HG03378 (cell line): ENCODE measurements around the gene WDR93.
"Not testable (repeated sequence)": the region's sequence is repeated elsewhere in the genome, so short reads cannot be mapped to it uniquely, and the experiment has no call there.

Experiments
- ATAC-seq: cut with Tn5 transposase; IDR thresholded peaks from one replicate; pipeline ENCODE4 v1.9.1; 2021; ENCODE audit warnings: mild to moderate bottlenecking, moderate library complexity; ENCODE audit not compliant: unreplicated experiment

The WDR93 gene

DNA sequence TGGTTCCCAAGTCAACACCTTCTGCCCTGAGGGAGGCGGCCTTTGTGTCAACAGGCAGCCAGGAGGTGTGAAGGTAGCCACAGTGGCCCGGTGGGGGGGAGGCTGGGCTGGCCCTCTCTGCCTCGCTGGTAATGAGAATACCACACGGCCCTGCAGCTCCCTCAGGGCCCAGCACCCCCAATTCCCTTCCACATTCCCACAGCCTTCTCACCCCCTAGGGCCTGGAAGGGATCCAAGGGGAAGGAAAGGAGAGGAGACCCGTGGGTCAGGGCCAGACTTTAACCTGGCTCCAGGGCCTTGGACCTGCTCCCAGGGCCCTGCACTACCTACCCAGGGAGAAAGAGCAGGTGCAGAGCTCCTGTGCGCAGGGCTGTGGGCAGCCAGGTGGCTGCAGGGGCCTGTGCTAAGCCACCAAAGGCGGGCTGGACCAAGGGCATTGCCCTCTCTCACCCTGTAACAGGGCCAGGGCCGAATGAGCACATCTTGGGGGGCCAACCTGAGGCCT is 76.9 kb downstream of the WDR93 start:
- ATAC-seq, result no peak

DNA sequence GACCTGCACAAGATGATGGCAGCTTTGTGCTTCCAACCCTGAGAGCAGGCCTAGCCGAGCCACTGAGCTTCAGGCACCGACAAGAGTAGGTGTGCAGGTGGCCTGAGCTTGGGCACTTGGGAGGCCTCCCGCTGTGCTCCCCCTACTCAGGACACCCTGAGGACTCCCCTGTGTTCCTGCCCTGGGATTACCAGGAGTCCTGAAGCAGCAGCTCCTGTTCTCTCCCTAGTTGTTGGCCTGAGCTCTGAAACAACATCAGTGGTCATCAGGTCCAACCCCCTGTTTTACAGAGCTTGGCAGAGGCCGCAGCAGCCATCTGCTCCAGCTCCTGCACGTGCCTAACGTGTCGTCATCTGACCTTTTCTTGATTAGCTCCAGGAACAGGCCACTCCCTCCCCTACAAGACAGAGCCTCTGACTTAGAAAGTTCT is 77.5 kb downstream of the WDR93 start:
- no peak for ATAC-seq

DNA sequence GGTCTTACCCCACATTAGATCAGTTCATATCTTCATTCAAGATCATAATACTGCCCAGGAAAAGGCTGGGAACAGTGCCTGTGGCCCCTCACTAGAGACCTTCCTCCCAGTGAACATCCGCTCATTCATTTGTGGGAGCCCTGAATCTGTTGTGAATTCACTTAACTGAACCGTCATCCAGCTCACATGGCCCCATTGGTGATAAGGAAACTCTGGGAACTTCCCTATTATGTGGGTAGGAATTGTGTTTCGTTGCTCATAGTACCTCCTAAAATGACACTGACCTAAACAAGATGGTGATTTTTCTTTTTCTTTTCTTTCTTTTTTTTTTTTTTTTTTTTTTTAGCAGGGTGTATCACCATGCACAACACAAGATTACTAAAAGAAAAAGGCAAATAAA is 78.8 kb downstream of the WDR93 start:
- ATAC-seq, result no peak

DNA sequence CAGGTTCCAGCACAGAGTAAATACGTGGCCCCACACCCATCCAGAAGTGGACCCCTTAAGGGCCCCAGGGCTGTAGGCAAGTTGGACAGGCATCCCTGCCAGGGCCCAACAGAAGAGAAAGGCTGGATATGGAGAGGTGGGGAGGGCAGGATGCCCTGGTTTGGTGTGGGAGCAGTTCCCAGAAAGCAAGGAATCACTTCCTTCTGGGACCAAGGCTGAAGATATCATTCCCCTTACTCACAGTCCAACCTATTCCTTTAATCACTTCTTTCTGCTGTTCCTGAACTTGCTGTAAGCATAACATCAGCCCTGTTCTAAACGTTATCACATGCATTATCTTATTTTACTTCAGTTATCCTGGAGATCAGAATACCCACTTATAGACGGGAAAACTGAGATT is 79.4 kb downstream of the WDR93 start:
- ATAC-seq, result no peak

DNA sequence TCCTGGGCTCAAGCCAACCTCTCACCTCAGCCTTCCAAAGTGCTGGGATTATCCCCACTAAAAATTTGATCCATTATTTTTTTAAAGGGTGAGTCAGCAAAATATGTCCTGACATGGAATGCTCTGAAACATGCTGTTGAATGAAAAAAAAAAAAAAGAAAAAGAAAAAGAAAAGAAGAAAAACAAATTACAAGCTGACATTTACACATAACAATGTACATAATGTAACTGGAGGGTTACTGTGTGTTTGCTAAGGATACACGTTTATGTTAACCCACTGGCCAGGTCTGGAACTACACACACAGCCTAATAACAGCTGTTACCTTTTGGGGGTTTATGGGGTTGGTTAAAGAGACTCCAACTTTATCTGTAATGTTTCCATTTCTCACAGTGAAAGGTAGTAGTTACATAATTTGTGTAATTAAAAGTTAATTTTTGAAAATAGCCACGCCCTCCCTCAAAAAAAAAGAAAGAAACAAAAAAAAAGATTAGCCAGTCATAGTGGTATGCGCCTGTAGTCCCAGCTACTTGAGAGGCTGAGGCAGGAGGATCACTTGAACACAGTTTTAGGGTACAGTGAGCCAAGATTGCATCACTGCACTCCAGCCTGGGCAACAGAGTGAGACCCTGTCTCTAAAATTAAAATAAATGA is 82.4 kb downstream of the WDR93 start:
- ATAC-seq, result no peak

DNA sequence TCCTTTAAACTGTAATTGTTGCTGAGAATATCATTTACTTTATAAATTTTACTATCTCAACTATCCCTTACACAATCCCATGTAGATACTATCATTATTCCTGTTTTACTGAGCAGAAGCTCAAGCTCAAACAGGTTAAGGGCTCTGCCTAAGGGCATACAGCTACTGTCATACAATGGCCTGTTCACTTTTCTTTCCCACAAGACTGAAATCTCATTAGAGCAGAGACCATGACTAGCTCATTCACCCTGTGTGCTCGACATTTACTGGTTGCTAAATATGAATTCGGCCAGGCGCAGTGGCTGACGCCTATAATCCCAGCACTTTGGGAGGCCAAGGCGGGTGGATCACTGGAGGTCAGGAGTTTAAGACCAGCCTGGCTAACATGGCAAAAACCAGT is 83.9 kb downstream of the WDR93 start:
- ATAC-seq, result no peak

DNA sequence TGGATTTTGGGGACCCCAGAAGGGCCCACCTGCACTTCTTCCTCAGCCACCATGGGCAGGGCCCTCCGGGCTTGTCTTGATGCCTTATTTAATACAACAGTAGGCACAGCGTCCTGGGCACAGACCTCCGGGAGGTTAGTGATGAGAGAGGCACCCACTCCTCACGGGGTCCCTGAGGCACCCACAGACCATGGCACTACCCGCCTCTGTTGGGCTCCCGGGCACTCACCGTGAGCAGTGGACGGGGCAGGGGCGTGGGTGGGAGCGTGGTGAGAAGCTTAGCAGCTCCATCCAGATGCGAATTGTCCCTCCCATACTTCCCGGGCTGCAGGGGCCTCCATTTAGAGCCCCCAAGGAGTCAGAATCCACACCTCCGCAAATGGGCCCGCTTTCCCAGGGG is 85.2 kb downstream of the WDR93 start:
- no peak for ATAC-seq

DNA sequence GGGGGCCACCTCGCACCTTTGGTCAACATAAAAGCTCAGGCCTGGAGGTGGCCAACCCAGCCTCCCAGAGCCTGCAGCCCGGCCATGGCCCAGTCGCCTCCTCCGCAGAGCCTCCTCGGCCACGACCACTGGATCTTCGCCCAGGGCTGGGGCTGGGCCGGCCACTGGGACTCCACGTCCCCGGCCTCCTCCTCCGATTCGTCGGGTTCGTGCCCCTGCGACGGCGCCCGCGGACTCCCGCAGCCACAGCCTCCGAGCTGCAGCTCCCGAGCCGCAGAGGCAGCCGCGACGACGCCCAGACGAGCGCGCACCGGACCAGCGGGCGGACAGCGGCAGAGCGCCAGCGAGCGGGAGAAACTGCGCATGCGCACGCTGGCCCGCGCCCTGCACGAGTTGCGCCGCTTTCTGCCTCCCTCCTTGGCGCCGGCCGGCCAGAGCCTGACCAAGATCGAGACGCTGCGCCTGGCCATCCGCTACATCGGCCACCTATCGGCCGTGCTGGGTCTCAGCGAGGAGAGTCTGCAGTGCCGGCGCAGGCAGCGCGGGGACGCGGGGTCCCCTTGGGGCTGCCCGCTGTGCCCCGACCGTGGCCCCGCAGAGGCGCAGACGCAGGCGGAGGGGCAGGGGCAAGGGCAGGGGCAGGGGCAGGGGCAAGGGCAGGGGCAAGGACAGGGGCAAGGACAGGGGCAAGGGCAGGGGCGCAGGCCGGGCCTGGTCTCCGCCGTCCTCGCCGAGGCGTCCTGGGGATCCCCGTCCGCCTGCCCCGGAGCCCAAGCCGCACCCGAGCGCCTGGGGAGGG is 85.9 kb downstream of the WDR93 start, which contains the start of gene MESP2:
MESP2 (plus strand) TSS at position 59 of the 799 bp plus-strand sequence; CDS start at position 85, 26 bp downstream.
- no peak for ATAC-seq

DNA sequence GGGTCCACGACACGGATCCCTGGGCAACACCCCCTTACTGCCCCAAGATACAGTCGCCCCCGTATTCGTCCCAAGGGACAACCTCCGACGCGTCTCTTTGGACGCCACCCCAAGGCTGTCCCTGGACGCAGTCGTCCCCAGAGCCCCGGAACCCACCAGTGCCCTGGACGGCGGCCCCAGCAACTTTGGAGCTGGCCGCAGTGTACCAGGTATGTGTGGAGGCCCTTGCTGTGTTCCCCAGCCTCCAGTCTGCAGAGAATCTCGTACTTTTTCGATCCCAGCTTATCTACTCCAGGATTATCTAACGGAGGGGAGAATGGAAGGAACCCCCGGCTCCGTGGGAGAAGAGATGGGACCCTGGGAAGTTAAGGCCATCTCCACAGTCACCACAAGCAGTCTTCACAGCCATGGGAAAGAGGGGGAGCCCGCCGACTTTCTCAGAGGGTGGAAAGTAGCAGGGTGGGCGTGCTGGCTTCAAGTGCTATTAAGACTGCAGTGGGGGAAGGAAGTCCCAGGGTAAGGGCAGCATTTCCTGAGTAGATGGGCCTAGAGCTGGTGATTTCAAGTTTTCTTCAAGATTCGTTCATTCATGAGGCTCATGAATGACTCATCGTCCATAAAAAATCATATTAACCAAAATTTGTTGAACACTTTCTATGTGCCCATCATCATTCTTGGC is 86.6 kb downstream of the WDR93 start:
- ATAC-seq, result no peak

DNA sequence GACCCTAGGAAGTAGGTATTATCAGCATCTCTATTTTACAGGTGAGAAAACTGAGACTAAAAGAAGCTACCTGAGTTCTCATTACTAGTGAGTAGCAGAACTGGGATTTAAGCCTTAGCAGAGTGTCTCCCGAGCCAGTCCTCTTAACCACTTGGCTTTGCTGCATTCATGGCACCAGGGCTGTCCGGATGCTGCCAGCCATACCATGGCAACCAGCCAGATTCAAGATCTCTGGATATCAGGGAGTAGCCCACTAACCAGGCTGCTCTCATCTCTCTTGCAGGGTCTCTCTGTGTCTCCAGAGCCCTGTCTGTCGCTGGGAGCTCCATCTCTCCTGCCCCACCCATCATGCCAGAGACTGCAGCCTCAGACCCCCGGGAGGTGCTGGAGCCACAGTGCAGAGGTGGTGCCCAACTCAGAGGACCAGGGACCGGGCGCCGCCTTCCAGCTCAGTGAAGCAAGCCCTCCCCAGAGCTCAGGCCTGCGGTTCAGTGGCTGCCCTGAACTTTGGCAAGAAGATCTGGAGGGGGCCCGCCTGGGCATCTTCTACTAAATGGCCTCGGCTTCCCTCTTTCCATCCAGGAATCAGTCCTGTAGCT is 87.3 kb downstream of the WDR93 start:
- no peak for ATAC-seq

DNA sequence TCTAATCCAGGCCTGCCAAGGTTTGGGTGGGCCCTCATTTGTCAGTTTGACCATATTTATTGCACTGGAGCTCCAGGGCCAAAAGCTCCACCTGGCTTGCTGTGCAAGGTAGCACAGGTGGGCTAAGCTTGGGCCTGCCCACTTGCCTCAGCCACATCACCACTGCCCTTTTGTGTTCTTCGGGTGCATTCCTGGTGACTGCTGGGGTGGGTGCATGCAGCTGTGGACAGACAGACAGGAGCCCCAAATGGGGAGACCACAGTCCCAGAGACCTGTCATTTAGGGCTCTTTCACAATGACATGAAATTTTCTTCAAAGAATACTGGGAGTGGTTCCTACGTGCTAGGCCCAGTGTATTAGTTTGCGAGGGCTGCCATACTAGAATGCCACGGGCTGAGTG is 88.2 kb downstream of the WDR93 start:
- no peak for ATAC-seq

DNA sequence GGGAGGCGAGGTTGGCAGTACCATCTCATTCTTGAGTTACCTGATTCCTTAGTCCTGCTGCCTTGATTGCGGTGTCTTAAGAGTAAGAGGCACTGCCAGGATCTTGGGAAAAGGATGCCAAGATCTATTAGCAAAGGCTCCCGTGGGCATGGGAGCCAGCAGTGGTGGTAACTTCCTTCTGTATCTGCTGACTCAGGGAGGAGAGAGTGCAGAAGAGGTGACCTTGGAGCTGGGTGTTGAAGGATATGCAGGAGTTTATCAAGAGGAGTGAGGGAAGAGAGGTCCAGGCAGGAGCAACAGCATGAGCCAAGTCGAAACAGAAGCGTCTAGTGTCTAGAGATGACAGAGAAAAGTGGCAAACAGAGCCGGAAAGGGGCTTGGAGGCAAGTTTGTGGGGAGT is 90.0 kb downstream of the WDR93 start:
- no peak for ATAC-seq

DNA sequence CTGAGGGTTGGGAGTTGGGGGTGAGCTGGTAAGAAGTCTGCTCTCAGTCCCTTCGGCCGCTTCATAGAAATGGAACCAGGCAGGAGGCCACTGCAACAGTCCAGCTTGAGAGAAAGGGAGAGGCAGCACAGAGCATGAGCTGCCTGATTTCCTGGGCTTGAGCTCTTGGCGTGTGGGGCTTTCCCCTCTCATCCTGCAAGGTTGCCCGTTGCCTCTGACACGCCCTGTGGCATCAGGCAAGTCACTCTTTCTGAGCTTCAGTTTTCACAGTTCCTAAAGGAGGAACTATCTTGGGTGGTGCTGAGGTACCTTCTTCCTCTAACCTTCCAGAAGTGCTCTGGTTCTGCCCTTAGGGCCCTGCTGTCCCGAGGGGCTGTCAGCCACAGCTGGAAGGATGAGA is 90.4 kb downstream of the WDR93 start:
- ATAC-seq, result no peak

DNA sequence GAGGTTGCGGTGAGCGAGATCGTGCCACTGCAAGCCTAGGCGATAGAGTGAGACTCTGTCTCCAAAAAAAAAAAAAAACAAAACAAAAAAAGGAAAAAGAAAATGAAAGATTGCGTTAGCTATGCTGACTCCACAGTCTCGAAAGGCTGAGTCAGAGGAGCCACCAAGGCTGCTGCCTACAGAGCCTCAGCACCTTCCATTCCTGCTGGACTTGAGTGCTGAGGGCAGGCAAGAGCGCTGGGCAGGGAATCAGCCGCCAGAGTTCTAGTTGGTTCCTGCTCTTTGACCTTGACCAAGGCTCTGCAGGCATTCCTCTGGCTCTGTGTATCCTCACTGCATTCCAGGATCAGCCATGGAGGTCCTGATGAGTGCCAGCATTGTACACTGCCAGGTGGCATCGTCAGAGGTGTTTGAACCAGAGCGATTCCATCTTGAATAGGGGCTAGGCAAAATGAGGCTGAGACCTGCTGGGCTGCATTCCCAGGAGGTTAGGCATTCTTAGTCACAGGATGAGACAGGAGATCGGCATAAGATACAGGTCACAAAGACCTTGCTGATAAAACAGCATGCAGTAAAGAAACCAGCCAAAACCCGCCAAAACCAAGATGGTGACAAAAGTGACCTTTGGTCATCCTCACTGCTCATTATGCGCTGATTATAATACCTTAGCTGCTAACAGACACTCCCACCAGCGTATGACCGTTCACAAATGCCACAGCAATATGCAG is 91.4 kb downstream of the WDR93 start:
- ATAC-seq, result no peak

DNA sequence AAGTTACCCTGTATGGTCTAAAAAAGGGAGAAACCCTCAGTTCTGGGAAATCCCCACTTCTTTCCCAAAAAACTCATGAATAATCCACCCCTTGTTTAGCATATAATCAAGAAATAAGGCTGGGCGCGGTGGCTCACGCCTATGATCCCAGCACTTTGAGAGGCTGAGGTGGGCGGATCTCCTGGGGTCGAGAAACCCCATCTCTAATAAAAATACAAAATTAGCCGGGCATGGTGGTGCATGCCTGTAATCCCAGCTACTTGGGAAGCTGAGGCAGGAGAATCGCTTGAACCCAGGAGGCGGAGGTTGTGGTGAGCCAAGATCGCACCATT is 92.0 kb downstream of the WDR93 start:
- ATAC-seq, result not testable (repeated sequence)

DNA sequence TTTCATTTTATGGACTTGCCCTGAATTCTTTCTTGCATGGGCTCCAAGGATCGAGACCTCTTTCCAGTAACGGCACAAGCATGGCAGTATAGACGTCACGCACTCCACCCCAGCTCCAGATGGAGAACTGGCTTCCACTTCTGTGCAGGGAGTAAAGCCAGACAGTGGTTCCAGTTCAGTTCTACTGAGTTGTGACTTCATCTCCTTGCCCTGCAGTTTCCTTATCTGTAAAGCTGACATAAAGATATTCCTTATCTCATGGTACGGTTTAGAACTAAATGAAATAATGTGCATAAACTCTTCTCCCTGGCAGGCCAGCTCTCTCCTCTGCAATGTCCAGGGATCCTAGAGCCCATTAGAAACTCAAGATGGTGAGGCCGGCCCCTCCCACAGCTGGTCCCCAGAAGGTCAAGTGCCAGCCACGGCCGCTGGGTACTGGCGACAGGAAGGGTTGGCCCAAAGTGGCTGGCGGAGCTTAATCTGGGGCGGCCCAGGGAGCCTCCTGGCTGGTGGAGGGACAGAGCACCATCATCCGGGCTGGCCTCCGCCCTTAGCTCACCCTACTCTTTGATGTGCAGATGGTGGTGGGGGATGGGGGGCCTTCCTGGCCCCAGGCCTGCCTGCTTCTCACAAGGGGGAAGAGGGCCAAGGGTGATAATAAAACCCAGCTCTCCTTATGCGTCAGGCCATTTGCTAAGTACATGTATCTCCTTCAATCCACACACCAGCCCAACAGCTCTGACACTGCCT is 92.7 kb downstream of the WDR93 start:
- no peak for ATAC-seq

DNA sequence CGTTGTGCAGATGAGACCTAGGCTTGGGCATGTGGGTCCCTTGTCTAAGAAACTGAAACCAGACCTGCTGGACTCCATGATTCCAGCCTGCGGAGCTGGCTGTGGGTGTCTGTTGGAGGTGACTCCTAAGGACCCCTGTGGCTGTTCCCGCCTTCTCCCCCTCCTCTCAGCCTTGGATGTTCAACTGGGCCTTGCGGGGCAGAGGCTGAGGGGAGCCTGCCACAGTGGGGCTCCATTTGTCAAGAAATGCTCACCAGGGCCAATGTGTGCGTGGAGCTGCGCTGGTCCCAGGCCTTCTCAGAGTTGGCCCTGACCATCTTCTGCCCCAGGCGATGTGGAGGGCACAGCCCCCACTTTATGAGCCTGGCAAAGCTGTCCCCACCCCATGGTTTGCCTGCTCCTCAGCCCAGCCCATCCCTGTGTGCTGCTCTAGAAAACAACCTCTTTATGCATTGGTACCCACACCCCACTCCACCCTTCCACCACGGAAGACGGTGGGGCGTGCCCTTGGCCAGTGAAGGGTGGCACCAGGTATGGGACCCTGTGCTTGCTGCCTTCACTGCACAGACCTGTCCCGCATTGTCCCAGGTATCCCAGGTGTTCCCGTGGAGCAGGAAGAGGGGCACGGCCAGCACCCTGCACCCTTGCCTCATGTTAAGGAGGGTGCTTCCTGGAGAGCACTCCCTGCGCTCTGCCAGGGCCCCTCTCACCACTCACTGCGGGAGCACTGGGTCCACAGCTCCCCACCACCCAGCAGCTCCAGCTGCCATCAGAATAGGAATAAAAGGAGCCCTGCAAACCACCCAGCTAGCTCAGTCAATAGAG is 93.5 kb downstream of the WDR93 start:
- ATAC-seq, result no peak

DNA sequence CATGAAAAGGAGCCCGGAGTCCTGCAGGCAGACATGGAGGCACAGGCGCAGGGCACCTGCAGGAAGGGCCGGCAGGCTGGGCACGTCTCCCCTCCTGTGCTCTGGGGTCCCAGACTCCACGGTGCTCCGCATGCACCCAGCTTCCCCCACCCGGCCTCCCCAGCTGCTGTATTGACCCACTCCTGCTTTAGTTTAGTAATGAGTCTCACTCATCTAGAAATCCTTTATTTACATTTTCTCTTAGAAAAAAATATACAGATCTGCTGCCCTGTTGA is 94.0 kb downstream of the WDR93 start:
- no peak for ATAC-seq

DNA sequence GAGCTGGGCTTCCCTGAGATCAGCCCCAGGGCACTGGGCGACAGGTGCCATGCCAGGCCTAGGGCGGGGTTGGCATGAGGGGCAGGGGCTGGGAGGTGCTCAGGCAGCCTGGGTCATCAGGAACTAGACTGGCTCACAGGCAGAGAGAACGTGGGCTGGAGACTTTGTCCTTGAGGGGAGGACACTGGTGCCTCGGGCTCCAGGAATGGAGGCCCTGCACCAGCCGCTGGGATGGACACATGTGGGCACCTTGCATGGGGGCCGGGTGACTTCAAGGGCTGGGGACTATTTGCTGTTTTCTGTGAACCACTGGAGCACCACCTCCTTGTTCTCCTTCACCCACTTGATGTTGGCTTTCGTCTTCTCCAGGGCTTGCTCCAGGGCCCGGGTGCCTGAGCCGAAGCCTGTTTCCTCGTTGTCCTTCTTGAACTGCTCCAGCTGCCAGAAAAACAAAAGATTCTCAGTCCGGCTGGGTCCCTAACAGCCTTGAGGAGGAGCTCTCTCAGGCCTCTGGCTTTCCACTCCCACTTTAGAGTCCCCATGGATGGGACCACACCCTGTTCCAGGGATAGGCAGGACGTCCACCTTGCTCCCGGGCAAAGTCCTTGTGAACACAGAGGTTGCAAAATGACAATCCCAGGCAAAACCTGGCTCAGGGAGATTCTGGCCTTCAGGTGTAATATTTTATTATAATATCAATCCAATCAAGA is 94.6 kb downstream of the WDR93 start:
- ATAC-seq, result no peak
